Breast epithelium (tissue), 3 donors: Measurements from ENCODE around the gene SLC37A1.

Source experiments
- CTCF ChIP-seq, 3 donors: fragments of 450-650 bp; IDR thresholded peaks; one replicate each; pipeline ENCODE4 v1.5.1; 2016 to 2017; ENCODE audit warnings: antibody characterized with exemption in 3 of 3, mild to moderate bottlenecking in 3 of 3, moderate library complexity in 3 of 3
- POLR2A ChIP-seq: fragments of 450-650 bp; IDR thresholded peaks from one replicate; pipeline ENCODE4 v1.6.1; 2016; ENCODE audit warnings: antibody characterized with exemption, mild to moderate bottlenecking, moderate library complexity

GRCh38 chr21:42547001-42547905 lies 33.6 kb downstream of the SLC37A1 start:
- TF ChIP-seq CTCF (IDR thresholded peaks at IDR 0.05) (no peak), POLR2A (no peak)
